H9 (cell line): ENCODE measurements around the gene PYROXD2. TPM values are rescaled to one million over a fixed set of nuclear protein-coding genes. Genes with fewer than 3 reads are reported as not detected.

Experiments used
- DNase-seq: peaks from one replicate; pipeline ENCODE4 v3.0.0-alpha.2; 2017
- H2AFZ ChIP-seq: one replicate; pipeline ENCODE4 v1.6.1; 2013; ENCODE audit warnings: mild to moderate bottlenecking, low read length, control low read depth, moderate library complexity
- H2AK5ac ChIP-seq: 2 replicates; pipeline ENCODE4 v1.6.1; 2013; ENCODE audit warnings: low read length, control low read depth, mixed read lengths; ENCODE audit not compliant: insufficient read length
- H2BK120ac ChIP-seq: one replicate; pipeline ENCODE4 v1.6.1; 2013; ENCODE audit warnings: low read depth, mild to moderate bottlenecking, low read length, control low read depth, inconsistent platforms; ENCODE audit not compliant: poor library complexity, severe bottlenecking
- H2BK12ac ChIP-seq: 2 replicates; pipeline ENCODE4 v1.6.1; 2013; ENCODE audit warnings: low read length, control low read depth, mixed read lengths, low read depth; ENCODE audit not compliant: insufficient read length
- H2BK15ac ChIP-seq: 2 replicates; pipeline ENCODE4 v1.6.1; 2013; ENCODE audit warnings: low read depth, low read length, control low read depth
- H2BK20ac ChIP-seq: one replicate; pipeline ENCODE4 v1.6.1; 2013; ENCODE audit warnings: low read depth, mild to moderate bottlenecking, low read length, control low read depth, inconsistent platforms; ENCODE audit not compliant: poor library complexity, severe bottlenecking
- H2BK5ac ChIP-seq: 2 replicates; pipeline ENCODE4 v1.6.1; 2013; ENCODE audit warnings: low read length, control low read depth, mixed read lengths; ENCODE audit not compliant: insufficient read length
- H3K14ac ChIP-seq: 2 replicates; pipeline ENCODE4 v1.6.1; 2013; ENCODE audit warnings: low read length, control low read depth; ENCODE audit not compliant: insufficient read depth
- H3K18ac ChIP-seq: 2 replicates; pipeline ENCODE4 v1.6.1; 2013; ENCODE audit warnings: low read depth, mild to moderate bottlenecking, mixed read lengths, low read length, control low read depth; ENCODE audit not compliant: insufficient read length
- H3K23ac ChIP-seq: 2 replicates; pipeline ENCODE4 v1.6.1; 2013; ENCODE audit warnings: low read length, control low read depth, mixed read lengths, low read depth; ENCODE audit not compliant: insufficient read length
- H3K23me2 ChIP-seq: 2 replicates; pipeline ENCODE4 v1.6.1; 2013; ENCODE audit warnings: low read depth, mild to moderate bottlenecking, mixed read lengths, low read length, control low read depth; ENCODE audit not compliant: insufficient read length, poor library complexity, severe bottlenecking
- H3K27ac ChIP-seq: 2 replicates; pipeline ENCODE4 v1.5.1; 2013; ENCODE audit warnings: low read length, control low read depth, mixed read lengths, low read depth; ENCODE audit not compliant: insufficient read length
- H3K27me3 ChIP-seq: 2 replicates; pipeline ENCODE4 v1.6.1; 2013; ENCODE audit warnings: low read length, control low read depth, inconsistent platforms; ENCODE audit not compliant: insufficient read depth
- H3K4ac ChIP-seq: 2 replicates; pipeline ENCODE4 v1.6.1; 2013; ENCODE audit warnings: low read depth, mild to moderate bottlenecking, control low read depth, inconsistent platforms, low read length, moderate library complexity
- H3K4me1 ChIP-seq: 2 replicates; pipeline ENCODE4 v1.6.1; 2013; ENCODE audit warnings: low read length, control low read depth, inconsistent platforms; ENCODE audit not compliant: insufficient read depth
- H3K4me2 ChIP-seq: 2 replicates; pipeline ENCODE4 v1.6.1; 2013; ENCODE audit warnings: low read length, control low read depth, mixed read lengths; ENCODE audit not compliant: insufficient read length, insufficient read depth
- H3K56ac ChIP-seq: 2 replicates; pipeline ENCODE4 v1.6.1; 2013; ENCODE audit warnings: low read depth, mild to moderate bottlenecking, mixed read lengths, low read length, control low read depth; ENCODE audit not compliant: insufficient read length
- H3K79me1 ChIP-seq: 2 replicates; pipeline ENCODE4 v1.6.1; 2013; ENCODE audit warnings: low read depth, mild to moderate bottlenecking, moderate library complexity, low read length, control low read depth, inconsistent platforms; ENCODE audit not compliant: insufficient read depth, poor library complexity, severe bottlenecking
- H3K79me2 ChIP-seq: 2 replicates; pipeline ENCODE4 v1.6.1; 2013; ENCODE audit warnings: low read length, control low read depth, inconsistent platforms; ENCODE audit not compliant: insufficient read depth
- H3K9ac ChIP-seq: 2 replicates; pipeline ENCODE4 v1.6.1; 2013; ENCODE audit warnings: low read length, control low read depth, mixed read lengths; ENCODE audit not compliant: insufficient read length; ENCODE audit errors: extremely low read depth
- H3K9me3 ChIP-seq: one replicate; pipeline ENCODE4 v1.6.1; 2013; ENCODE audit warnings: low read depth, low read length, inconsistent platforms; ENCODE audit not compliant: control insufficient read depth
- H3T11ph ChIP-seq: one replicate; pipeline ENCODE4 v1.6.1; 2013; ENCODE audit warnings: mild to moderate bottlenecking, low read length, control low read depth, inconsistent platforms
- H4K20me1 ChIP-seq: one replicate; pipeline ENCODE4 v1.6.1; 2013; ENCODE audit not compliant: control insufficient read depth, insufficient read length, insufficient read depth
- H4K5ac ChIP-seq: 2 replicates; pipeline ENCODE4 v1.6.1; 2013; ENCODE audit warnings: low read depth, mild to moderate bottlenecking, mixed read lengths, low read length, control low read depth; ENCODE audit not compliant: insufficient read length
- H4K8ac ChIP-seq: replicated peaks from 2 replicates; pipeline ENCODE4 v1.6.1; 2013; ENCODE audit warnings: low read length, control low read depth, mixed read lengths, low read depth; ENCODE audit not compliant: insufficient read length
- H4K91ac ChIP-seq: 2 replicates; pipeline ENCODE4 v1.6.1; 2013; ENCODE audit warnings: low read depth, mild to moderate bottlenecking, moderate library complexity, mixed read lengths, low read length, control low read depth; ENCODE audit not compliant: insufficient read length
- H3K27ac Mint-ChIP-seq, 3 experiments: 2 replicates in 2 of 3; 3 replicates in 1 of 3; pipeline ENCODE4 v1.8.0; 2020 to 2021; ENCODE audit warnings: mixed read lengths in 3 of 3, mild to moderate bottlenecking in 1 of 3, moderate library complexity in 1 of 3
- H3K27me3 Mint-ChIP-seq: 2 replicates; pipeline ENCODE4 v1.8.0; 2021; ENCODE audit warnings: low read depth, mild to moderate bottlenecking, moderate library complexity, mixed read lengths
- H3K36me3 Mint-ChIP-seq, 3 experiments: 2 replicates in 2 of 3; 3 replicates in 1 of 3; pipeline ENCODE4 v1.8.0; 2020 to 2021; ENCODE audit warnings: low read depth in 3 of 3, mixed read lengths in 3 of 3; ENCODE audit not compliant: insufficient read depth in 1 of 3
- H3K4me1 Mint-ChIP-seq, 2 experiments: 2 replicates each; pipeline ENCODE4 v1.8.0; 2020; ENCODE audit warnings: mixed read lengths in 2 of 2
- H3K4me3 Mint-ChIP-seq, 2 experiments: 2 replicates in 1 of 2; 3 replicates in 1 of 2; pipeline ENCODE4 v1.8.0; 2020 to 2021; ENCODE audit warnings: mild to moderate bottlenecking in 2 of 2, mixed read lengths in 2 of 2, moderate library complexity in 1 of 2
- H3K9me3 Mint-ChIP-seq, 2 experiments: 2 replicates in 1 of 2; 3 replicates in 1 of 2; pipeline ENCODE4 v1.8.0; 2020; ENCODE audit warnings: mild to moderate bottlenecking in 2 of 2, mixed read lengths in 2 of 2, moderate library complexity in 1 of 2
- CTCF ChIP-seq: fragments of 200-600 bp; sonication (generic); conservative IDR thresholded peaks from 3 replicates; pipeline ENCODE4 v1.8.0; 2021; ENCODE audit warnings: antibody characterized with exemption, mild to moderate bottlenecking
- WGBS: extraction: QIAGEN DNeasy Blood & Tissue Kit; methylation state at CpG from one replicate; pipeline ENCODE4 v1.1.7; 2013; ENCODE audit warnings: missing lambda C conversion rate, low lambda C conversion rate, mixed read lengths; ENCODE audit not compliant: insufficient read length; ENCODE audit errors: extremely low coverage; 5-methylcytosine and 5-hydroxymethylcytosine counted together
- total RNA-seq: library from RNA; stranded (reverse); gene quantifications from 2 replicates; pipeline ENCODE4 v1.2.1, GENCODE V29; 2021

The PYROXD2 gene
- total RNA-seq, 1 experiment from 2014 or later = 5.3 TPM

GRCh38 chr10:98399784-98400183, 15.2 kb downstream of the PYROXD2 start:
- Histone ChIP-seq H2BK5ac (no peak overlapping the region), H3K23me2 (no peaks in the 10 kb centered on the region), H2BK20ac (no peak overlapping the region), H2AFZ (no peak overlapping the region), H3K79me1 (no peaks in the 10 kb centered on the region), H2AK5ac (no peak overlapping the region), H3K18ac (no peak overlapping the region), H3K9ac (no peak overlapping the region), H4K91ac (no peak overlapping the region), H4K8ac (no peak overlapping the region), H3T11ph (no peak overlapping the region), H3K4me1 (no peaks in the 10 kb centered on the region; the same call in 1 of the 2 replicates), H3K27me3 (no peaks in the 10 kb centered on the region), H4K5ac (no peak overlapping the region), H3K4ac (no peak overlapping the region), H3K4me2 (no peak overlapping the region), H3K9me3 (no peaks in the 10 kb centered on the region), H2BK120ac (no peak overlapping the region), H3K14ac (peak overlapping the region; percentile 40; the same call in 1 of the 2 replicates), H2BK15ac (no peak overlapping the region), H3K56ac (no peak overlapping the region), H3K79me2 (no peaks in the 10 kb centered on the region), H4K20me1 (no peaks in the 10 kb centered on the region), H3K27ac (no peak overlapping the region), H2BK12ac (no peak overlapping the region), H3K23ac (no peak overlapping the region)
- Mint-ChIP-seq H3K9me3 (no peaks in the 10 kb centered on the region), H3K27ac (no peak overlapping the region), H3K27me3 (no peaks in the 10 kb centered on the region), H3K36me3 (no peaks in the 10 kb centered on the region; a peak in 2 of 7 replicates), H3K4me1 (peaks cover 5 to 8% of the 10 kb centered on the region in 2 experiments), H3K4me3 (no peak overlapping the region)
- DNase-seq = no peak
- TF ChIP-seq CTCF = no peak
- no CpG with 5 or more reads among the region's 9 CpGs for WGBS
